ENCODE results near the gene IL22RA1. TPM values are rescaled to one million over a fixed set of nuclear protein-coding genes. Genes with fewer than 3 reads are reported as not detected.

The IL22RA1 gene
- total RNA-seq, 1 experiment from 2014 or later, result 0.13 TPM

DNA sequence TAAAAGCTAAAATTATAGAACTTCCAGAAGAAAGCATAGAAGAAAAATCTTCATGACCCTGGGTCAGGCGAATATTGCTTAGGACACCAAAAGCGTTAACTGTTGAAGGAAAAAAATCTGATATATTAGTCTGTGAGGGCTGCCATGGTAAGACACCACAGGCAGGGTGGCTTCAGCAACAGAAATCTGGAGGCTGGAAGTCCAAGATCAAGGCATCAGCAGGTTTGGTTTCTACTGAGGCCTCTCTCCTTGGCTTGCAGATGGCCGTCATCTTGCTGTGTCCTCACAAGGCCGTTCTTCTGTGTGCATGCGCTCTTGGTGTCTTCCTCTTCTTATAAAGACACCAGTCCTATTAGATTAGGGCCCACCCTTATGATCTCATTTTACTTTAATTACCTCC is 29.7 kb upstream of the IL22RA1 start:
- Mint-ChIP-seq H3K9me3 (no peaks in the 10 kb centered on the region; a peak in 3 of 5 replicates), H3K4me1 (peaks cover 6% of the 10 kb centered on the region in 2 experiments; a peak in 3 of 4 replicates)
- no peak for DNase-seq

More for the DNA sequence above, 29.7 kb upstream of the IL22RA1 start:
- H3K14ac ChIP-seq (ENCODE audit: insufficient read depth, low read length), result no peak overlapping the region
- no peak overlapping the region for H4K8ac ChIP-seq (replicated peaks; ENCODE audit: insufficient read length, low read depth, low read length)
- Mint-ChIP-seq H3K4me3 (no peak overlapping the region), H3K36me3 (ENCODE audit: insufficient read depth in 1 of 3, low read depth in 3 of 3) (peaks cover 6 to 28% (median 25%) of the 10 kb centered on the region in 3 experiments; a peak in 6 of 7 replicates), H3K27me3 (ENCODE audit: low read depth) (no peaks in the 10 kb centered on the region), H3K27ac (no peak overlapping the region)
- no CpG with 5 or more reads among the region's 5 CpGs for WGBS (ENCODE audit: extremely low coverage, insufficient read length, low lambda C conversion rate)
- H3K56ac ChIP-seq (ENCODE audit: insufficient read length, low read depth, low read length), result no peak overlapping the region
- H3K9me3 ChIP-seq (ENCODE audit: control insufficient read depth, low read depth, low read length), result no peaks in the 10 kb centered on the region
- H3K9ac ChIP-seq (ENCODE audit: extremely low read depth, insufficient read length, low read length), result no peak overlapping the region
- no peak overlapping the region for H2BK15ac ChIP-seq (ENCODE audit: low read depth, low read length)
- H2AFZ ChIP-seq (ENCODE audit: low read length), result no peak overlapping the region
- H4K91ac ChIP-seq (ENCODE audit: insufficient read length, low read depth, low read length), result no peak overlapping the region
- H4K5ac ChIP-seq (ENCODE audit: insufficient read length, low read depth, low read length), result no peak overlapping the region
- no peak overlapping the region for H3K18ac ChIP-seq (ENCODE audit: insufficient read length, low read depth, low read length)
- H3K4ac ChIP-seq (ENCODE audit: low read depth, low read length), result no peak overlapping the region
- no peak overlapping the region for H2BK12ac ChIP-seq (ENCODE audit: insufficient read length, low read depth, low read length)
- H3K4me2 ChIP-seq (ENCODE audit: insufficient read depth, insufficient read length, low read length), result no peak overlapping the region
- no peak overlapping the region for H3K23ac ChIP-seq (ENCODE audit: insufficient read length, low read depth, low read length)
- no peaks in the 10 kb centered on the region for H3K23me2 ChIP-seq (ENCODE audit: insufficient read length, low read depth, low read length, poor library complexity, severe bottlenecking)
- no peak overlapping the region for H3T11ph ChIP-seq (ENCODE audit: low read length)
- H2BK120ac ChIP-seq (ENCODE audit: low read depth, low read length, poor library complexity, severe bottlenecking), result no peak overlapping the region
- no peak overlapping the region for H3K27ac ChIP-seq (ENCODE audit: insufficient read length, low read depth, low read length)
- no peaks in the 10 kb centered on the region for H4K20me1 ChIP-seq (ENCODE audit: control insufficient read depth, insufficient read depth, insufficient read length)
- no peaks in the 10 kb centered on the region for H3K27me3 ChIP-seq (ENCODE audit: insufficient read depth, low read length)
- H2BK20ac ChIP-seq (ENCODE audit: low read depth, low read length, poor library complexity, severe bottlenecking), result no peak overlapping the region
- no peaks in the 10 kb centered on the region for H3K4me1 ChIP-seq (ENCODE audit: insufficient read depth, low read length)
- H3K79me2 ChIP-seq (ENCODE audit: insufficient read depth, low read length), result no peaks in the 10 kb centered on the region
- TF ChIP-seq, protein P1, sequence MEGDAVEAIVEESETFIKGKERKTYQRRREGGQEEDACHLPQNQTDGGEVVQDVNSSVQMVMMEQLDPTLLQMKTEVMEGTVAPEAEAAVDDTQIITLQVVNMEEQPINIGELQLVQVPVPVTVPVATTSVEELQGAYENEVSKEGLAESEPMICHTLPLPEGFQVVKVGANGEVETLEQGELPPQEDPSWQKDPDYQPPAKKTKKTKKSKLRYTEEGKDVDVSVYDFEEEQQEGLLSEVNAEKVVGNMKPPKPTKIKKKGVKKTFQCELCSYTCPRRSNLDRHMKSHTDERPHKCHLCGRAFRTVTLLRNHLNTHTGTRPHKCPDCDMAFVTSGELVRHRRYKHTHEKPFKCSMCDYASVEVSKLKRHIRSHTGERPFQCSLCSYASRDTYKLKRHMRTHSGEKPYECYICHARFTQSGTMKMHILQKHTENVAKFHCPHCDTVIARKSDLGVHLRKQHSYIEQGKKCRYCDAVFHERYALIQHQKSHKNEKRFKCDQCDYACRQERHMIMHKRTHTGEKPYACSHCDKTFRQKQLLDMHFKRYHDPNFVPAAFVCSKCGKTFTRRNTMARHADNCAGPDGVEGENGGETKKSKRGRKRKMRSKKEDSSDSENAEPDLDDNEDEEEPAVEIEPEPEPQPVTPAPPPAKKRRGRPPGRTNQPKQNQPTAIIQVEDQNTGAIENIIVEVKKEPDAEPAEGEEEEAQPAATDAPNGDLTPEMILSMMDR (conservative IDR thresholded peaks at IDR 0.05), result no peak
- no peak overlapping the region for H2BK5ac ChIP-seq (ENCODE audit: insufficient read length, low read length)
- H3K79me1 ChIP-seq (ENCODE audit: insufficient read depth, low read depth, low read length, poor library complexity, severe bottlenecking), result no peaks in the 10 kb centered on the region
- H2AK5ac ChIP-seq (ENCODE audit: insufficient read length, low read length), result no peak overlapping the region

All from H9 (cell line).